Measurements from ENCODE around the gene MEIKIN. TPM values are rescaled to one million over a fixed set of nuclear protein-coding genes. Genes with fewer than 3 reads are reported as not detected.

Gene MEIKIN
- total RNA-seq, 2 donors from 2014 or later = not detected

- Histone ChIP-seq H3K27ac (no peak overlapping the region), H3K4me1 (peaks cover 0 to 60% of the 10 kb centered on the region in 2 donors), H3K9me3 (no peaks in the 10 kb centered on the region), H3K36me3 (no peaks in the 10 kb centered on the region), H3K4me3 (no peak overlapping the region), H3K27me3 (no peaks in the 10 kb centered on the region)
- no peak for DNase-seq (ENCODE audit: low spot score)
- no peak for TF ChIP-seq CTCF (IDR thresholded peaks at IDR 0.05)
These were observed 173.8 kb downstream of the MEIKIN start for GRCh38 chr5:131771692-131772091.

- H3K4me1 ChIP-seq = peaks cover 0 to 54% of the 10 kb centered on the region in 2 donors
- H3K36me3 ChIP-seq = no peaks in the 10 kb centered on the region
- no peak overlapping the region for H3K4me3 ChIP-seq
- no peaks in the 10 kb centered on the region for H3K9me3 ChIP-seq
- no peak overlapping the region for H3K27ac ChIP-seq
- DNase-seq (ENCODE audit: low spot score) = no peak
- no peak for TF ChIP-seq CTCF (IDR thresholded peaks at IDR 0.05)
- H3K27me3 ChIP-seq = no peaks in the 10 kb centered on the region
These were observed 175.5 kb downstream of the MEIKIN start for GRCh38 chr5:131769961-131770360.

DNA sequence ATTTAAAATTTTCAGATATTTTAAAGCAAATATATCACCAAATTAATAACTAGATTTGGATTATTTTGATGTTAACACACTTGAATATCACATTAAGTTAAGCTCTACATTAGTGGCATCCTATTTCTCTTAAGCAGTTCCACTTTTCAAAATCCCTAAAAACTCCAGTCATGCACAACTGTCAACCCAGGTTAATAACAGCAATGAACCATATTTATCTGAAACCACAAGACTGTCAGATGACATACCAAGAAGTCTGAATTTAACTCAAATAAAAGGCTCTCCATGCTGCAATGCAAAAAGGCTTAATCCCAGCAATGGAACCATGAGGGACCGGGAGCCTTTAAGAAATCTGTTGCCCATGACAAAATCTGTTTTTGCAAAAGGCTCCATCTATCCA lies 176.1 kb downstream of the MEIKIN start:
- Histone ChIP-seq H3K27me3 (no peaks in the 10 kb centered on the region), H3K27ac (no peak overlapping the region), H3K4me3 (no peak overlapping the region), H3K36me3 (no peaks in the 10 kb centered on the region), H3K9me3 (no peaks in the 10 kb centered on the region), H3K4me1 (peaks cover 0 to 50% of the 10 kb centered on the region in 2 donors)
- no peak for DNase-seq (ENCODE audit: low spot score)
- TF ChIP-seq CTCF (IDR thresholded peaks at IDR 0.05) = no peak

- TF ChIP-seq CTCF (IDR thresholded peaks at IDR 0.05) = no peak
- no peak for DNase-seq (ENCODE audit: low spot score)
- H3K36me3 ChIP-seq = no peaks in the 10 kb centered on the region
- no peaks in the 10 kb centered on the region for H3K27me3 ChIP-seq
- peaks cover 0 to 37% of the 10 kb centered on the region in 2 donors for H3K4me1 ChIP-seq
- H3K9me3 ChIP-seq = no peaks in the 10 kb centered on the region
- H3K4me3 ChIP-seq = no peak overlapping the region
- H3K27ac ChIP-seq = no peak overlapping the region
These were observed 177.6 kb downstream of the MEIKIN start for GRCh38 chr5:131767891-131768290.

DNA sequence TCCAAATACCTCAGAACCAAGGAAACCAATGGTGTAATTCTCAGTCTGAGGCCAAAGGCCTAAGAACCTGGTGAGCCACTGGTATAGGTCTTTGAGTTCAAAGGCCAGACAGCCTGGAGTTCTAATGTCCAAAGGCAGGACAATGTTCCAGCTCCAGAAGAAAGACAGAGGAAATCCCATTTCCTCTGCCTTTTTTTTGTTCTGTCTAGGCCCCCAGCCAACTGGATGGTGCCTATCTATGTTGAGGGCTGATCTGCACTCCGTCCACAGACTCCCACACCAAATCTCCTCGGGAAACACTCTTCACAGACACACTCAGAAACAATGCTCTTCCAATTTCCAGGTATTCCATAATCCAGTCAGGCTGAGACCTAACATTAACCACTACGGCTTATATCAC lies 178.8 kb downstream of the MEIKIN start:
- no peak for DNase-seq (ENCODE audit: low spot score)
- no peaks in the 10 kb centered on the region for H3K27me3 ChIP-seq
- no peak overlapping the region for H3K4me3 ChIP-seq
- peaks cover 0 to 25% of the 10 kb centered on the region in 2 donors for H3K4me1 ChIP-seq
- no peaks in the 10 kb centered on the region for H3K36me3 ChIP-seq
- no peak overlapping the region for H3K27ac ChIP-seq
- TF ChIP-seq CTCF (IDR thresholded peaks at IDR 0.05) = no peak
- no peaks in the 10 kb centered on the region for H3K9me3 ChIP-seq

- H3K4me1 ChIP-seq = peaks cover 0 to 27% of the 10 kb centered on the region in 2 donors
- no peak overlapping the region for H3K4me3 ChIP-seq
- no peak overlapping the region for H3K27ac ChIP-seq
These were observed 180.2 kb downstream of the MEIKIN start for GRCh38 chr5:131765261-131765660.

More at GRCh38 chr5:131765261-131765660, 180.2 kb downstream of the MEIKIN start:
- H3K9me3 ChIP-seq = no peaks in the 10 kb centered on the region
- TF ChIP-seq CTCF (IDR thresholded peaks at IDR 0.05) = no peak
- H3K36me3 ChIP-seq = no peaks in the 10 kb centered on the region
- H3K27me3 ChIP-seq = no peaks in the 10 kb centered on the region
- DNase-seq (ENCODE audit: low spot score) = no peak
